ENCODE measurements around the gene RHBDD1. TPM values are rescaled to one million over a fixed set of nuclear protein-coding genes. Genes with fewer than 3 reads are reported as not detected.
A peak's percentile ranks its signal among the peaks of the same experiment; 100 is the strongest.

RHBDD1 gene
- total RNA-seq, 2 donors from 2014 or later = 40.1 to 43.3 TPM

DNA sequence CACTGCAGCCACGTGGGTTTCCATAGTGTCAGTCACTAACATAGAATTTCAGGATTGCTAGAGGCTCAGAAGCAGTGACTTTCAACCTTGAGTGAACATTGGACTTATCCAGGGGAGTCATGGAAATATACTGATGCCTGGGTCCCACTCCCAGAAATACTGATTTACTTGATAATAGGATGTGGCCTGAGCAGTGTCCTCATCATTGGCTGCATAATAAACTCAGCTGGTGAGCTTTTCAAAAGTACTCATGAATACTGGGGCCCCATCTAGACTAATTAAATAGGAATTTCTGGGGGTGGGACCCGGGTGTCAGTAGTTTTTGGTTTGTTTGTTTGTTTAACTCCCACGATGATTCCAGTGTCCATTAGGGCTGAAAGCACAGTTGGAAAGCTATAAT lies 186.8 kb downstream of the RHBDD1 start:
- H3K27ac Mint-ChIP-seq = no peak overlapping the region
- H3K4me3 Mint-ChIP-seq = no peak overlapping the region
- peaks cover 8 to 15% of the 10 kb centered on the region in 2 donors for H3K27me3 Mint-ChIP-seq
- H3K4me1 Mint-ChIP-seq (ENCODE audit: low read depth in 2 of 2) = no peaks in the 10 kb centered on the region
- H3K9me3 Mint-ChIP-seq = no peaks in the 10 kb centered on the region
- no peak for ATAC-seq
- no peak for DNase-seq (ENCODE audit: low spot score)
- no peaks in the 10 kb centered on the region for H3K36me3 Mint-ChIP-seq

- Mint-ChIP-seq H3K36me3 (no peaks in the 10 kb centered on the region), H3K4me3 (no peak overlapping the region), H3K27me3 (peaks cover 21 to 24% of the 10 kb centered on the region in 2 donors), H3K9me3 (no peaks in the 10 kb centered on the region), H3K4me1 (ENCODE audit: low read depth in 2 of 2) (peaks cover 0 to 5% of the 10 kb centered on the region in 2 donors), H3K27ac (no peak overlapping the region)
- DNase-seq (ENCODE audit: low spot score) (no peak), ATAC-seq (no peak)
Measured at GRCh38 chr2:227025510-227025909, 189.7 kb downstream of the RHBDD1 start.

- peaks cover 13 to 19% of the 10 kb centered on the region in 2 donors for H3K4me1 Mint-ChIP-seq (ENCODE audit: low read depth in 2 of 2)
- DNase-seq (ENCODE audit: low spot score) (no peak), ATAC-seq (no peak)
- H3K4me3 Mint-ChIP-seq = no peak overlapping the region
- no peak overlapping the region for H3K27ac Mint-ChIP-seq
- H3K9me3 Mint-ChIP-seq = no peaks in the 10 kb centered on the region
- no peaks in the 10 kb centered on the region for H3K36me3 Mint-ChIP-seq
- H3K27me3 Mint-ChIP-seq = peaks cover 29 to 46% of the 10 kb centered on the region in 2 donors
Measured at GRCh38 chr2:227029426-227030105, 193.7 kb downstream of the RHBDD1 start.

GRCh38 chr2:227030789-227031188 lies 194.9 kb downstream of the RHBDD1 start:
- peaks cover 34 to 51% of the 10 kb centered on the region in 2 donors for H3K27me3 Mint-ChIP-seq
- H3K36me3 Mint-ChIP-seq = no peaks in the 10 kb centered on the region
- DNase-seq (ENCODE audit: low spot score) (no peak), ATAC-seq (no peak)
- no peak overlapping the region for H3K4me3 Mint-ChIP-seq
- H3K9me3 Mint-ChIP-seq = no peaks in the 10 kb centered on the region
- peaks cover 13 to 19% of the 10 kb centered on the region in 2 donors for H3K4me1 Mint-ChIP-seq (ENCODE audit: low read depth in 2 of 2)
- H3K27ac Mint-ChIP-seq = peak overlapping the region in 1 of 2 donors; percentile 2

- Mint-ChIP-seq H3K4me1 (ENCODE audit: low read depth in 2 of 2) (peaks cover 13 to 19% of the 10 kb centered on the region in 2 donors), H3K36me3 (no peaks in the 10 kb centered on the region), H3K27ac (no peak overlapping the region), H3K4me3 (no peak overlapping the region), H3K27me3 (peaks cover 38 to 57% of the 10 kb centered on the region in 2 donors), H3K9me3 (no peaks in the 10 kb centered on the region)
- ATAC-seq (peak; percentile 41 to 55), DNase-seq (ENCODE audit: low spot score) (no peak)
Measured at GRCh38 chr2:227031379-227031778, 195.5 kb downstream of the RHBDD1 start.

DNA sequence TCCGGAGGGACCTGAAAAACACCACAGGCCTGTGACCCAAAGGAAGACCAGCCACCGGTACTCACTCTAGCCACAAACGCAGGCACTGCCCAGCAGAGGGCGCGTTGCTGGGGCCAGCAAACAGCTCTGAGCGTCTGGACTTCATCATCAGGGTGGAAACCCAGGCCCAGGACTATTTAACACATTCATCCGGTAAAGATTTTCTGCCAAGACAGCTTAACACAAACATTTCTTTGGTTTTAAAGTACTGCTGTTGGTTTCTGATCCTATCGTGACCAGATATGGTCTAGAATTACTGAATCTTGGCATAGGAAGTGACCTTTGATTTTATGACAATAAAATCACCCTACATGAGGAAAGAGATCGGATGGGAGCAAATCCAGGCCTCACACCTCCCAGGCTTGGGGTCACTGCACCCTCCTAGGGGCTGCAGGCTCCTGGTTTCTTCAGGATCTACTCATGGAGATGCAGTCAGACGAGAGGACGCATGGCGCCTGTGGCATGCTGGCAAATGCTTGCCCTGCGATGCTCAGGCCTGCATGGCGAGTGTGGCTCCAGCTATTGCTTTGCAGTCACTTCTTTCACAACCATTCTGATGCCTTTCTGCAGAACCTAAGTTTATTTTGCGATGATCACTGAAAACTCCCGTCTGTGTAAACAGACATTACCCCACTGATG lies 197.8 kb downstream of the RHBDD1 start:
- Mint-ChIP-seq H3K4me1 (ENCODE audit: low read depth in 2 of 2) (peaks cover 13 to 19% of the 10 kb centered on the region in 2 donors), H3K4me3 (no peak overlapping the region)
- DNase-seq (ENCODE audit: low spot score) = no peak

GRCh38 chr2:227035711-227036367 lies 200.0 kb downstream of the RHBDD1 start:
- DNase-seq (ENCODE audit: low spot score) (no peak), ATAC-seq (no peak)
- no peak overlapping the region for H3K4me3 Mint-ChIP-seq
- H3K9me3 Mint-ChIP-seq = no peaks in the 10 kb centered on the region
- no peak overlapping the region for H3K27ac Mint-ChIP-seq
- H3K36me3 Mint-ChIP-seq = no peaks in the 10 kb centered on the region
- H3K27me3 Mint-ChIP-seq = peaks cover 44 to 62% of the 10 kb centered on the region in 2 donors
- H3K4me1 Mint-ChIP-seq (ENCODE audit: low read depth in 2 of 2) = peaks cover 10 to 11% of the 10 kb centered on the region in 2 donors

More for the DNA sequence above, 197.8 kb downstream of the RHBDD1 start:
- no peak for ATAC-seq
- H3K36me3 Mint-ChIP-seq = no peaks in the 10 kb centered on the region
- H3K27me3 Mint-ChIP-seq = peaks cover 48 to 63% of the 10 kb centered on the region in 2 donors
- H3K27ac Mint-ChIP-seq = no peak overlapping the region
- H3K9me3 Mint-ChIP-seq = no peaks in the 10 kb centered on the region

DNA sequence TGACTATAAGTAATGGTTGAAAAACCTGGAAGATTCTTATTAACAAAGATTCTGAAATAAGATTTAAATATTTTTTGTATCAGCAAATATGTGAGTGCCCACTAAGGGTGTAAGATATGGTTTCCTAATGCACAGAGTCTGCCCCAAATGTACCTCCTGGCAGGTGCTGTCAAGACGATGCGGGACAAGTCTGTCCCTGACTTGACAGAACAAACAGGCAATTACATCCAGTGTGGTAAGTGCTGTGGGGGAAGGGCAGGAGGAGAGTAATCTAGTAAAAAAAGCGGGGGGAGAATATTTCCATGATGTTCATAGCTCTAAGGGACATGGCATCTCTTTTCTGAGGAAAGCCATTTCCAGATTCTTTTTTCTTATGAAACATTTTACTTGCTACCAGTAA lies 200.7 kb downstream of the RHBDD1 start:
- Mint-ChIP-seq H3K9me3 (no peaks in the 10 kb centered on the region), H3K36me3 (no peaks in the 10 kb centered on the region), H3K4me3 (no peak overlapping the region), H3K4me1 (ENCODE audit: low read depth in 2 of 2) (peaks cover 4% of the 10 kb centered on the region in 2 donors), H3K27me3 (peaks cover 44 to 65% of the 10 kb centered on the region in 2 donors), H3K27ac (no peak overlapping the region)
- no peak for ATAC-seq
- no peak for DNase-seq (ENCODE audit: low spot score)

- Mint-ChIP-seq H3K4me1 (ENCODE audit: low read depth in 2 of 2) (no peaks in the 10 kb centered on the region), H3K27me3 (peaks cover 35 to 60% of the 10 kb centered on the region in 2 donors)
Measured at GRCh38 chr2:227038550-227039189, 202.8 kb downstream of the RHBDD1 start.

GRCh38 chr2:227043981-227044380 lies 208.1 kb downstream of the RHBDD1 start:
- H3K27me3 Mint-ChIP-seq = peaks cover 12 to 41% of the 10 kb centered on the region in 2 donors
- H3K36me3 Mint-ChIP-seq = no peaks in the 10 kb centered on the region
- H3K27ac Mint-ChIP-seq = no peak overlapping the region
- no peak for DNase-seq (ENCODE audit: low spot score)
- H3K4me1 Mint-ChIP-seq (ENCODE audit: low read depth in 2 of 2) = no peaks in the 10 kb centered on the region
- no peaks in the 10 kb centered on the region for H3K9me3 Mint-ChIP-seq
- no peak for ATAC-seq
- H3K4me3 Mint-ChIP-seq = no peak overlapping the region

More at GRCh38 chr2:227038550-227039189, 202.8 kb downstream of the RHBDD1 start:
- Mint-ChIP-seq H3K36me3 (no peaks in the 10 kb centered on the region), H3K27ac (no peak overlapping the region), H3K4me3 (no peak overlapping the region), H3K9me3 (no peaks in the 10 kb centered on the region)
- DNase-seq (ENCODE audit: low spot score) = no peak
- no peak for ATAC-seq

Other genes with a start within 250 kb of the RHBDD1 start
- gene IRS1, start 36.2 kb upstream of the RHBDD1 start, total RNA-seq = under 1 TPM; 0.21 to 0.39 TPM